T-helper 9 cell (primary cell): ENCODE measurements around the gene ATP6V0C.
A peak's percentile ranks its signal among the peaks of the same experiment; 100 is the strongest.

Experiments used
- DNase-seq: peaks from one replicate; pipeline ENCODE4 v3.0.0-alpha.2; 2020

ATP6V0C gene

DNA sequence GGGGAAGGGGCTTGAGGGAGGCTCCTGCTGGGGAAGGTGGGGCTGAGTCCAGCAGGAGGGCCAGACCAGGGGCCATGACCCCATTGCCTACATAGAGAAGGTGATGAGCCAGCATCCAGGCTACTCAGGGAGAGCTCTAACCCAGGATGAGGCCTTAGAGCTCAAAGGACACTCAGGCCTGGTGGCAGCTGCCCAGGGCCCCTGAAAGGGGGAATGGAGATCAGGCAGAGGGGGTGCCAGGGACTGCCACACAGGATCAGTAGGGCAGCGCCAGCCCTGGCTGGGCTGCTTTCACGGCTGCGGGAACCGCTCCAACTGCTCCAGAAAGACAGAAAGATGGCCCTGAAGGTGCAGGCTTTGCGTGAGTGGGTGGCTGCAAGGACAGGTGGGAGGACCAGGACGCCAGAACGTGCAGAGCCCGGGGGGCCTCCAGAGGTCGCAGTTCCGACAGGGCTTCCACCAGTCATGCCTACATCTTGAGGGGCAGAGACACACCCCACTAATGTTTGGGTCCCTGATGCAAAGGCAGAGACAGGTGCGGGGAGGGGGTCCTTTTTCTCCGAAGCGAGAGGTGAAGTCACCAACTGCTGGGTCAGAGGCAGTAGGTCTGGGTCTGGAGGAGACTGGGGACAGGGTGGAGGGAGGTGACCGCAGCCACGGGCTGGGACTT is 882 bp upstream of the ATP6V0C start:
- DNase-seq, result no peak

- DNase-seq, result peak; percentile 44
Measured at GRCh38 chr16:2514333-2515179, 804 bp downstream of the ATP6V0C start.

GRCh38 chr16:2515180-2515851 is 1.6 kb downstream of the ATP6V0C start:
- DNase-seq, result no peak

DNA sequence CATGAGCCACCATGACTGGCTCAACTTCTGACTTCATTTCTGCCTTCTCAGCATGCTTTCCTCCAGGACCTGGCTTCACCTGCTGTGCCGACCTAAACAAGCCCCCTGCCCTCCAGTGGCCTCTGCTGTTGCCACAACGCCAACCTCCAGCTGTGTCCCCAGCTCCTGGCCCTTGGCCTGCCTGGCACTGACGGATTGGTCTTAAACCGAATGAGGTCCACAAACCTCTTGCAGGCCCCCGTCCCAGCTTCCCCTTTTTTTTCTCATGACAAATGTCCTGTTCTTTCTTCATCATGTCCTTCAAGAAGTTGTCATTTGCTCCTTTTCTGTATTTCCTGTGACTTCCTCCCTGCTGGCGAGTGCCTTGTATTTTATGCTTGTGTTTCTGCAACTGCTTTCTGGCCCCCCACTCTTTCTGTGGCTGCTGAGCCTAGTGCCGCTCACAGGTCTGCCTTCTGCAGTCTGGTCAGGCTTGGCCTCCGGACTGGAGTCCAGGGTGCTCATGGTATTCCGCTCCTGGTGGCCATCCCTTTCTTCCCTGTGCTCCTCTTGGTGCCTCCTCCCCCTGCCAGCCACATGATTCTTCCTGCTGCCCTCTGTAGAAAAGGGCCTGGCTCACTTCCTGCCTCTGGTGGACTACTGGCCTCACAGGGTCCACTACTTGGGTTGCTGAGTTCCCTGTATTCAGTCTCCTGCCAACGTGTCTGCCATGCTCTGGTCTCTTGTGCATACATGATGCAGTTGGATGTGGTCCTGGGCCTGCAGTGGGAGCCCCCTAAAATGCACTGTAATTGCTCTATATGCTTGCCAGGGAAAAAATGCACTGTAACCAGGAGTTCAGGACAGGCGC is 2.9 kb downstream of the ATP6V0C start:
- DNase-seq, result no peak

GRCh38 chr16:2517954-2518605 is 4.3 kb downstream of the ATP6V0C start:
- DNase-seq, result no peak

DNA sequence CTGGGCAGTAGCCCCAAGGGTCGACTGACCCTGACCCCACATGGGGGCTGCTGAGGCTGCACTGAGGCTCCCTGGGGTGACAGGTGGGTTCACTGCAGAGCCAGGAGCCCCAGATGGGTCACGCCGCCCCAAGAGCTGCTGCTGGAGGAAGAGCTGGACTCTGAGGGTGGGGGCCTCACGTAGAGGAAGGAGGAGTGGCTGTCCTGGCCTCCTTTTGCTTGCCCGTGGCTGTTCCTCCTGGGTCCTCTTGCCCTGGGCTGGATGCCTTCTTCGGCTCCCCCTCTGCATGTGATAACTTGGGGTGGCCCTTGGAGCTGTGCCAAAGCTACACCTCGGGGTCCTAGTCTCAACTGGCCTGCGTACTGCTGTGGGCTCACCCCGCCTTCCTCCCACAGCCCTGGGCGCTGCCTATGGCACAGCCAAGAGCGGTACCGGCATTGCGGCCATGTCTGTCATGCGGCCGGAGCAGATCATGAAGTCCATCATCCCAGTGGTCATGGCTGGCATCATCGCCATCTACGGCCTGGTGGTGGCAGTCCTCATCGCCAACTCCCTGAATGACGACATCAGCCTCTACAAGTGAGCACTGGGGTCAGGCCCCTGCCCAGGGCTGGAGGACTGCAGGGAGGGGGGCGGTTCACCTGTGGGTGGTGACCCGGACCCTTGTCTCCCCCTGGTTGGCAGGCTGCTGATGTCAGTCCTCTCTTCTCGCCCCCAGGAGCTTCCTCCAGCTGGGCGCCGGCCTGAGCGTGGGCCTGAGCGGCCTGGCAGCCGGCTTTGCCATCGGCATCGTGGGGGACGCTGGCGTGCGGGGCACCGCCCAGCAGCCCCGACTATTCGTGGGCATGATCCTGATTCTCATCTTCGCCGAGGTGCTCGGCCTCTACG is 5.3 kb downstream of the ATP6V0C start:
- no peak for DNase-seq

DNA sequence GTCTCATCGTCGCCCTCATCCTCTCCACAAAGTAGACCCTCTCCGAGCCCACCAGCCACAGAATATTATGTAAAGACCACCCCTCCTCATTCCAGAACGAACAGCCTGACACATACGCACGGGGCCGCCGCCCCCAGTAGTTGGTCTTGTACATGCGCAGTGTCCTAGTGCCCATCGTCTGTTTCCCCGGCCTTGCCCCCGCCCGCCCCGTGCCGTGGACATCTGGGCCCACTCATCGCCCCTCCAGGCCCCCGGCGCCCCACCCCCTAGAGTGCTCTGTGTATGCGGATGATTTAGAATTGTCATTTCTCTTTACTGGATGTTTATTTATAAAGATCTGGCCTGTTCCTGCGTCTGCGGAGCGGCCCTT is 5.9 kb downstream of the ATP6V0C start:
- no peak for DNase-seq

- DNase-seq, result peak; percentile 90
Measured at GRCh38 chr16:2520097-2520783, 6.5 kb downstream of the ATP6V0C start, which contains the start of gene AMDHD2. TSS of gene AMDHD2 (plus strand) at chr16:2520371. CDS start at chr16:2520459, 88 bp downstream.

- peak; percentile 64 for DNase-seq
Measured at GRCh38 chr16:2520784-2521531, 7.2 kb downstream of the ATP6V0C start.

GRCh38 chr16:2523801-2524231 is 10.1 kb downstream of the ATP6V0C start:
- DNase-seq, result no peak

DNA sequence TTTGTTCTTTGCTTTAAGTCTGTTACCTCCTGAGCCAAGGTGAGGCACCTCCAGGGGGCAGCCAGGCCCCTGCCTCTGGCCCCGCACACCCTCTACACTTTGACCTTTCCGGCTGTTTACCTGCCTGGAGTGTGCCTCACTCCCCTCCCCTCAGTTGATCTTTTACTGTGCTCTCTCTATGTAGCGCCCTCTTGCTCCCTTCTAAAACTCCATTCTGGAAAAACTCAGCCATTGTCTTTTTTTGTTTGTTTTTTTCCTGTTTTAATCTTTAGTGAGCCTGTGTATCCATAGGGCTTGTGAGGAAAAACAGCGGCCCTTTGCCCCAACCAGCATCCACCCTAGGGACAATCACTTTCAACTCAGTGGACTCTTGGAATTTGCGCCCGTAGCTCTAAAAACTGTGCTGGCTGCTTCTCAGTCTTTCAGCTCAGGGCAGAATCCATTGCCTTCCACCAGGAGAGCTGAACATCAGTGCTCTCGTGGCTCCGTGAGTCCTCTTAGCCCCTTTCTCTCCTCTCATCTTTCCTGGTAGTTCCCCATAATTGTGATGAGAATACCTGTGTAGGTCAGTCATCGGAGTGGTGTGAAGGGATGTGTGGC is 10.7 kb downstream of the ATP6V0C start:
- no peak for DNase-seq

- DNase-seq, result no peak
Measured at GRCh38 chr16:2526135-2526534, 12.4 kb downstream of the ATP6V0C start.

- DNase-seq, result no peak
Measured at GRCh38 chr16:2527071-2527783, 13.5 kb downstream of the ATP6V0C start.

GRCh38 chr16:2527784-2528100 is 14.0 kb downstream of the ATP6V0C start:
- DNase-seq, result no peak

DNA sequence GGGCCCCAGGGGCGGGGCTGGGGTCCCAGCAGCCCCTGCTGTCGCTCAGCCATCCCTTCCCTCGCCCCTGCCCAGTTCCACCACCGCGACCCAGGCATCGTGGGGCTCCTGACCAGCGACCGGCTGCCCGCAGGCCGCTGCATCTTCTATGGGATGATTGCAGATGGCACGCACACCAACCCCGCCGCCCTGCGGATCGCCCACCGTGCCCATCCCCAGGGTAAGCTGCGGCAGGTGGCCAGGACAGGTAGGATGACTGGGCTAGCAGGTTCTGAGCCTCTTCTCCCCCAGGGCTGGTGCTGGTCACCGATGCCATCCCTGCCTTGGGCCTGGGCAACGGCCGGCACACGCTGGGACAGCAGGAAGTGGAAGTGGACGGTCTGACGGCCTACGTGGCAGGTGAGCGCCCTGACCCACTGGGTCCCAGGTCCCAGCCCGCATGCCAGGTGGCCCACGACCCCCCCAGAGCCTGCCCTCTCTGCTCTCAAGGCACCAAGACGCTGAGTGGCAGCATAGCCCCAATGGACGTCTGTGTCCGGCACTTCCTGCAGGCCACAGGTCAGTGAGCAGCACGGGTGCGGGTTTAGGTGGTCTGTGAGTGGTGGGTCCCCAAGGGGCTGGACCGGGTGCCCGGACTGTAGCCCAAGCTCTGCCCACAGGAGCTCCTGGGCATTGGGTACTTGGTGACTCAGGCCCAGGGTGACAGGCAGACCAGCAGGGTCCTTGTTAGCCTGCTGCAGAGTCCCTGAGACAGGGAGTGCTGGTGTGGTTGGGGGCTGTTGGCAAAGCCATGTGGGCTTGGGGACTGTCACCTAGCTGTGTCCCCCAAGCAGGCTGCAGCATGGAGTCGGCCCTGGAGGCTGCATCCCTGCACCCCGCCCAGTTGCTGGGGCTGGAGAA is 14.7 kb downstream of the ATP6V0C start:
- DNase-seq, result no peak

DNA sequence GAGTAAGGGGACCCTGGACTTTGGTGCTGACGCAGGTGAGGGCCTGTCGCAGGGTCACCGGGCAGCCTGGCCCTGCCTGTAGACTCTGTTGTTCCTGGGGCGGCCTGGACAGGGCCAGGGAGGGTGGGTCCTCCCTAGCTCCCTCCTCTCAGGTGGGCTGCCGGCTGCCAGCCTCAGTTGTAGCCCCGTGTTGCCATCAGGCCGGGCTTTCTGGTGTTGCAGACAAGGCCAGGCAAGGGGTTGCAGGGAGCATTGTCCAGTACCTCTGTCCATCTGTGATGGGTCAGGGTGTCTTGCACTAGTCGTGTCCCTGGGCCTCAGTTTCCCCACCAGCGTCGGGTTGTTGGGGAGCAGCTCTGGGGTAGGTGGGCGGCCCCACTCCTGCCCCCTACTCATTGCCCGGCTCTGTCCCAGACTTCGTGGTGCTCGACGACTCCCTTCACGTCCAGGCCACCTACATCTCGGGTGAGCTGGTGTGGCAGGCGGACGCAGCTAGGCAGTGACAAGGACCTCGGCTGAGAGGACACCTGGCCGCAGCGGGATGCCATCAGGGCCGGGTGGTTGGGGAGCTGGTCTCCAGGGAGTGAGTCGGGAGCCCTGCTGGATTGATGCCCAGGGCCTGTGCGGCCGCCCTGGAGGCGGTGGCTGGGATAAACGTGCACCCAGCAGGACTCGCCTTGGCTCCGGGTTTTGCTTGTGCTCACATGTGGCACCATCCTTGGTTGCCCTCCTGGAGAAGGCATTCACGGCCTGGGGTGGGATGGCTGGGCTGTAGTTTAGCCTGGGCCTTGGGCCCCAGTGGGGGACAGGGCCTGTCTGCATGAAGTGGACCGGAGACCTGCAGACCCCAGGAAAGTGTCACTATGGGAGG is 15.5 kb downstream of the ATP6V0C start:
- DNase-seq, result no peak
